M059J (cell line): ENCODE data around the gene C8B. TPM values are rescaled to one million over a fixed set of nuclear protein-coding genes. Genes with fewer than 3 reads are reported as not detected.

ENCODE experiments used
- DNase-seq: peaks from one replicate; pipeline ENCODE4 v3.0.0-alpha.2; 2012; ENCODE audit warnings: low read depth
- total RNA-seq: library from RNA; depleted of rRNA; stranded (reverse); fragments of >200 nt; shearing (Covaris generic); gene quantifications from 2 replicates; pipeline ENCODE4 v1.2.3, GENCODE V29; 2014

C8B gene
- total RNA-seq, 1 experiment from 2014 or later = not detected

DNA sequence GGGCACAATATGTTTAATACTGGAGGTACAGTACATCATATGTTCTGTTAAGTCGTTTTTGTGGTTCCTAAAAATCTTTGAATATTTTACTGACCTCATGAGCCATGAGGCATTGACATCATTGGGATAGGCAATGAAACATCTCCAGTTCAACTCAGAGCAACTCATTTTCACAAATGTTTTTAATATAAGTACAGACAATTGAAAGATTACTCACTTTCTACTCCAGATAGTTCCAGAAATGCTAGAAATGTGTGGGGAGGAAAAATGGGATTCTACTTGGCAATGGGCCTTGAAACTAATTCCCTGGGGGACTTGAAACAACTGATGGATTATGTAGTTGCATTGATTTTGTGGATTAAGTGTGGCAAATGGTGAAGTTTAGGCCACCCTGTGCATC is 7.2 kb upstream of the C8B start:
- DNase-seq = no peak

GRCh38 chr1:56970280-56970679 is 4.5 kb upstream of the C8B start:
- no peak for DNase-seq

DNA sequence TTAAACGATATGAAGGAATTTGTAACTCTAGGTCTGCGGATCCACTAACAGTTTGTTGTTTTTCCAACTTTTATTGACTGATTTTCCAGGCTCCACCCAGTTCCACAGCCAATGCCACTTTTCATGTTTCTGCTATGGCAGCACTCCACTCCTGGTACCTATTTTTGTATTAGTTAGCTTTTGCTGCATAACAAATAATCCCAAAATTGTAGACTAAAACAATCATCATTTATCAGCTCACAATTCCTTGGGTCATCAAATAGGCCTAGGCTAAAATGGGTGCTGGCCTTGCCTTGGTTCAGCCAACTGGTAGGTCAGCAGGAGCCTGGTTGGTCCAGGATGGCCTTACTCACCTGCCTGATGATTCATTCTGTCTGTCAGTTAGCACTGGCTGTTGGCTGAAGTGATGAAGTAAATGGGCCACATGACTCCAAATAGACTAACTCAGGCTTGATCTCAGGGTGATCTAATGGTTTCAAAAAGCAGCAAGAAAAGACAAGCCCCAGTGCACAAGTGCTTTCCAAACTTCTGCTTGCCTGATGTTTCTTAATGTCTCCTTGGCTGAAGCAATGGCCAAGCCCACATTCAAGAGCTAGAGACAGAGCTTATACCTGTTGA is 3.2 kb upstream of the C8B start:
- DNase-seq = peak; percentile 9

DNA sequence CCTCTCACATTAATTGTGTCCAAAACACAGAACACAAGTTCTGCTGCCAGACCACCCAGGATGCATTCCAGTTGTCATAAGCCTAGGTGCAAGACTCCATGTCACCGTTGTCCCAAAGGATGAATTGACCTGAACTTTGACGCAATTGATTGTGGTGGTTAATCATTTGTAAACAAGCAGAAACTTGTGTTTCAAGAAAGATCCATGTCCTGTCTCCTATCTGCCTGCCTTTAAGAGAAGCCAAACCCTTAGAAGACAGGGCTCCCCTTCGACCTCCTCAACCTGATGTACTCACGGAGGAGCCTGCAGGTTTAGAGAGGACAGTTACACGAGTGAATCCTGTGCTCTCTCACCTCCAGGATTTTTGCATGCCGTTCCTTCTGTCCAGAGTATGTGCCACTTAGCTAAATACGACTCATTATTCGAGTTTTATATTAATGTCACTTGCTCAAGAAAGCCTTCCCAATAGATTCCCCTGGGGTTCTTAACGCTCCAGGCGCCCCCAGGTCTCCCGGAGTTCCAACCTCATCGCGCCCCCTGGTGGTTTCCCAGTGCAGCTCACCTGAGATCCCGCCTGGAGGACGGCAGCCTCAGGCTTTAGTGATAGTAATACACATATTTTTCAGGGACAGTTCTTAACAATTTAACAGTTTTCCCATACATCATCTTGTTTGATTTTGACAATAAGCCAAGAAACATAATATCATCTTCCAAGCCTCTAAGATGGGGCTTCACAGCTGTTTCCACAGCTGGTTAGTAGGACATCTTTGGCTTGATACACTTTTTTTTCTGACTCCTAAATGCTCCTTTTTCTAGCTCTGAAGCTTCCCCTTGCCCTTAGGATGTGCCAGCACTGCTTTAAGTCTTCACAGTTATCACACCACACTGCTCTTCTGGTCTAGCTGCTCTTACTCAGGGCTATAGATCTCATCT is 2.4 kb upstream of the C8B start:
- DNase-seq = peak; percentile 40

DNA sequence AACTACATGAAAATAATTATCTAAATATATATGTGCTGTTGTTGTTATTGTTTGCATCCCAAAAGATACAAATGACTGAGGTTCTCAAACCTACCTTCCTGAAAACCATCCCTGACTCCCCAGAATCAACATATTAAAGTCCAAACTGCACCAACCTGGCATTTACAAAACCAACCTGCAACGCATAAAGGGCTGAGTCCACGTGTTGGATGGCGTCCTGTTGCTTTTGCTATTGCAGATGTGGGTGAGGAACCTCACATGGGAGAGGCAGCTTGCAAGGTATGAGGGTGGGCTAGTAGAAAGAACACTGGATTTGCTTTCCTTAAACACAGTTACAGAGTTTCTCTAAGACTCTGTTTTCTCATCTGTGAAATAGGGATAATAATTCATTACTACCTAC is 1.5 kb upstream of the C8B start:
- DNase-seq = no peak

DNA sequence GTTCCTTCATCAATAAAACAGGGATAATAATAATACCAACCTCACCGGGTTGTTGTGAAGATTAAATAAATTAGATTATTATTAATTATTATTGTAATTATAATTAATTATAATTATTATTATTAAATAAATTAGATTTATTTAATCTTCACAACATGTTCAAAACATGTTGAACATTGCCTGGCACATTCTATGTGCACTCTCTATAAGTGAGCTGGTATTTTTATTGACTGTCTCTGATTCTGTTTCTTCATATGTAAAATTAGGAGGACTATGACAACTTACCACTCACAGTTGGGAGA is 834 bp upstream of the C8B start:
- no peak for DNase-seq

DNA sequence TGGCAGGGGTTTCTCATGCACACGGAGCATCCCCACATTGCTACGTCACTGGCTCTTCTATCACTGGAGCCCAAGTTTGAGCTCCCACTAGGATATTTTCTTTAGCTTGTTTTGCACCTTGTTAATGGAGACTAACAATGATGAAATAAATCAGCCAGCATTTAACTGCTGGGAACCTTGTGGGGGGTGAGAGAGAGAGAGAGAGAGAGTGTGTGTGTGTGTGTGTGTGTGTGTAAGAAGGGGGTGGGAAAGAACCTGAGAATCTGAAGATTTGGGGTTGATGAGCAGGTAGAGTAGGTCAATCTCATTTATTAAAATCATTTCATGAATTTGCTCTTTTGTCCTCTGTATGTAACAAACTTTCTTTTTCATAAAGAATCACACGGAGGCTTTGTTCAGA is 624 bp downstream of the C8B start:
- DNase-seq = no peak

GRCh38 chr1:56964349-56965017 is 1.3 kb downstream of the C8B start:
- DNase-seq = no peak

DNA sequence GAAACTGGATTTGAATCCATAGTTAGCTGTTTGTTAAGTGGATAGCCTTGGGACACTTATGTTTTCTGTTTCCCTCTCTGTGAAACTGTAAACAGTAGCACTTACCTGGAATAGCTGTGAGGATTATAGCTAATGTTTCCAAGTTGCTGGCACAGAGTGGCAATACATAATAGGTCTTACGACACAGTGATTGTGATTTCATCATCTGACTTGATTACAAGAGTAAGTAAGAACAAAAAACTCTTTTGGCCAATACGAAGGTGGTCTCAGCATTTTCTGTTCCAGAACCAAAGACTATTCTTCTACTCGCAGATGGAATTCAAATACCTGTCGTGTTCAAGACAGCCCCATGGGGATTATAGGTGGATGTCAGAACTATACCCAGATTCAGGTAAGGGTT is 2.1 kb downstream of the C8B start:
- no peak for DNase-seq

GRCh38 chr1:56961426-56961825 is 4.4 kb downstream of the C8B start:
- DNase-seq = no peak

DNA sequence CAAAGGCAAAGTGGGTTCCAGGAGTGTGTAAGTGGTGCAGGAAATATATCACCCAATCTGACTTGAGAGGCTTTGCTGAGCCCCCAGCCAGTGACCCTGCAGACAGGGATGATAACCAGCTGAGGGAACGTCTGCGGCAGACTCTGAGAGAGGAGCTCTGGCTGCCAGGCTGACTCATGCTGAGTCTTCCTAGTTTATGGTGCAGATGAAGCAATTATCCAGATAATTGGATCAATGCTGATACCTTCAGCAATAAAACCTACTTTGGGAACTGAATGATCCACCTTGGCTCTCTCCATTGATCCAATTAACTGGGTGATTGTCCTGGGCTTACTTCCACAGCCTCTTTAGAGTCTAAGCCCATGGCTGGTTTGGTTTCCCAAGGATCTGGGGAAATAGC is 7.3 kb downstream of the C8B start:
- peak; percentile 45 for DNase-seq

DNA sequence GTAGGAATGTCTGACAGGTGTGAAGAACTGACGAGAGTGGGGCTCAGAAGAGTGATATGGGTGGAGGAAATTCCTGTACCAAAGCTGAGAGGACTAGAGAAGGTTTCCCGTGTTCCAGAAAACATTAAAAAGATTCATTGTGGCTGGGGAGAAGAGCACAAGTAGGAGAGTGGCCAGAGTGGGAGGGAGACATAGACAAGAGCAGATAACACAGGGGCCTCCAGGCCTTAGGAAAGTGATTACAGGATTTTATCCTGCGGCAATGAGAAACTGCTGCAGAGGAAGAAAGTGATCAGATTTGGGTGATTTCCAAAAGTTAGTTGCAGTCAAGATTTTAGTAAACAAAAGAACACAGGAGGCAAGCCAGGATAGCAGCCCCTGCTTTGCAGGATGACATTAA is 7.9 kb downstream of the C8B start:
- DNase-seq = peak; percentile 7

DNA sequence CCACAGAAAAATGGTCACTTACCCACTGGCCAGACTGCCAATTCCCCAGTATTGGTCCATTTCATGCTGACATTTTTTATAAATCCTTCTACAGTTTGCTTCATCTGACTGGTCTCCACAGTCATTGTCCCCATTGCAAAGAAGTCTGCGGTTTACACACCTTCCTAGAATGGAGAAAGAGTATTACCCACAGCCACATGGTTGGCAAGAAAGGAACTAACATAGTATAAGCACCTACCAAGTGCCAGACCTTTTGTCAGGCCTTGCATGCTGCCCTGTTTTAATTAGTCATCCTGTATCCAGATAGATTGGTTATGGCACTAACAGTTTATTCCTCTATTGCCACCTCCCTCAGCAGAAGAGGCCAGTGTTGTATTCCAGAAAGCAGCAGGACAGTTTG is 11.2 kb downstream of the C8B start:
- no peak for DNase-seq

GRCh38 chr1:56953386-56953785 is 12.4 kb downstream of the C8B start:
- no peak for DNase-seq

DNA sequence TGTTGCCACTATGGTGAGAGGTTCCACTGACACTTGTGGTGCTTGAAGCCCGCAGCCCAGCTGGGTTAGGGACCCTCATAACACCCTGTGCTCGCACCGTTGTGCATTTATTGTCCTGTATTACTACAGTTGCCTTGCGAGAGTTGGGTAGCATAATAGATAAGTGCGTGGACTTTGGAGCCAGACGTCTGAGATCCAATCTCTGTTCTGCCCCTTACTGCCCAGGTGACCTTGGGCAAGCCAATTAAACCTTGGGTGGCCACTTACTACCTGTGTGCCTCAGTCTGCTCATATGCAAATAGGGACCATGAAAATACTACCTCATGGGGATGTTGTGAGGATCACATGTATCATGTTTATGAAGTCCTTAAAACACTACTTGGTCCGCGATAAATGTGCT is 13.3 kb downstream of the C8B start:
- DNase-seq = no peak

GRCh38 chr1:56948403-56949023 is 17.3 kb downstream of the C8B start:
- peak; percentile 34 for DNase-seq

GRCh38 chr1:56940039-56940438 is 25.8 kb downstream of the C8B start:
- DNase-seq = no peak

DNA sequence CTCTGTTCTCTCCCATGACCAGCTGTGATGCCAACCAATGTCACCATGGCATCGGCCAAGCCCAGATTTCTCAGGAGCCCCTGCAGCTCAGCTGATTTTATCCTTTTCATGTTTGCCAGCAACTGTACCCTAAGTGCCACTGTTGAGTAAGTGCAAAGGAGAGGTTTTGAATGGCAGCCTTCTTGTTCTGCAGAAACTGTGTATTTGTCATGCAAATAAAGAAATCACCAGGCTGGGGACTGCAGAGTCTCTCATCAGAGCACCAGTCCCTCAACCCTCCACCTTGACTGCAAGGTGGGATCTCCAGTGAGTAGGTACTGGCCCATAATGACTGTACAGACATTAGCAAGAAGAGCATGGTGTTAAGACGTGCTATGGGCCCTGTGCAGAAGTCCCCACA is 26.6 kb downstream of the C8B start:
- no peak for DNase-seq

DNA sequence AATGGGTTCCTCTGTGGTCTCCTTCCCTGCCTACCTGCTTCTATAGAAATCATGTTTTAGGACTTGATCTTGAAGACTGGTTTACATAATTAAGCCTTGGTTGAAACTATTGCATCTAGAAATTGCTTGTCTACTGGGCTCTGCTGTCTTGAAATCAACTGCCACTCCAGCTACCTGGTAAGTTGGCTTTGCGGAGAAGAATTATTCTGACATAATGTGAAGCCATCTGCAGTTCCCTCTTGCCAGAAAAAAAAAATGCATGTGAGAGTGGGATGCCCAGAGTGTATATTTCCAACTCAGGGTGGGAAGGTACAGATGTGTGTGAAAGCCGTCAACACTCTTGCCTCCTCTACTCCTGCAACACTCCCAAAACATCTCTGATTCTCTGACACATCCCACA is 27.2 kb downstream of the C8B start:
- DNase-seq = no peak

- peak; percentile 64 for DNase-seq
These were observed 31.3 kb downstream of the C8B start for GRCh38 chr1:56934430-56935060.

DNA sequence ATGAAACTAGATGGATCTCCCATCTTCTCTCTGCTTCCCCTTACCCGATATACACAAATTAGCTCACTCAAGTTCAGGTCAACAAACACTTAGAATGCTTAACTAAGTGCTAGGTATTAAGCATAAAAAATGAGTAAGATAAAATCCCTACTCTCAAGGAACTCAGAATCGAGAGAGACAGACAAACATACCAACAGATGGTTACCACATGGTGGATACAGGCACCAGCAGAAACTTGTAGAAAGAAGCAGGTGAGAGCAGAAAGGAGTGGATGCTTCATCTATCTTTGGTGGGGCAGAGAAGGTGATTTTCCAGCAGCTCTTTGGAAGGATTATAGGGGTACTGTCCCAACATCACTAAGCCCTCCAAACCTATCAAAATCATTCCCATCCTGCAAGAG is 32.2 kb downstream of the C8B start:
- DNase-seq = no peak

GRCh38 chr1:56933161-56933560 is 32.7 kb downstream of the C8B start:
- DNase-seq = no peak
